ENCODE results near the gene ARL4A.
"Not testable (repeated sequence)": the region's sequence is repeated elsewhere in the genome, so short reads cannot be mapped to it uniquely, and the experiment has no call there.

ARL4A gene

DNA sequence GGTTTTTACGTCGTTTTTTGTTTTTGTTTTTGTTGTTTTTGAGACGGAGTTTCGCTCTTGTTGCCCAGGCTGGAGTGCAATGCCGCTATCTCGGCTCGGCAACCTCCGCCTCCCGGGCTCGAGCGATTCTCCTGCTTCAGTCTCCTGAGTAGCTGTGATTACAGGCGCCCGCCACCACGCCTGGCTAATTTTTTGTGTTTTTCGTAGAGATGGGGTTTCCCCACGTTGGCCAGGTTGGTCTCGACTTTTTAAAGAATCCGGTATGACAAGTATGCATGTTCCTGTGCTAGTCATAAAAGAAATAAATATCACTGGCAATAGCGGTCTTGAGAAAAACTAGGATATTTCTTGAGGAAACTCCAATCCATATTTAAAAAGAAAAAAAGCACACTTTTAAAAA, 2.7 kb upstream of the ARL4A start:
- peaks cover 25% of the 10 kb centered on the region for H3K4me1 Mint-ChIP-seq
- DNase-seq (ENCODE audit: low spot score in 2 of 2) (peak; percentile 44 to 63), ATAC-seq (ENCODE audit: low read depth) (no peak)
- H3K9me3 Mint-ChIP-seq: peaks cover 2% of the 10 kb centered on the region
- H3K4me3 Mint-ChIP-seq: peak overlapping the region; percentile 56
- peak overlapping the region; percentile 97 for H3K27ac Mint-ChIP-seq
- H3K36me3 Mint-ChIP-seq: peaks cover 5% of the 10 kb centered on the region
- H3K27me3 Mint-ChIP-seq: no peaks in the 10 kb centered on the region

DNA sequence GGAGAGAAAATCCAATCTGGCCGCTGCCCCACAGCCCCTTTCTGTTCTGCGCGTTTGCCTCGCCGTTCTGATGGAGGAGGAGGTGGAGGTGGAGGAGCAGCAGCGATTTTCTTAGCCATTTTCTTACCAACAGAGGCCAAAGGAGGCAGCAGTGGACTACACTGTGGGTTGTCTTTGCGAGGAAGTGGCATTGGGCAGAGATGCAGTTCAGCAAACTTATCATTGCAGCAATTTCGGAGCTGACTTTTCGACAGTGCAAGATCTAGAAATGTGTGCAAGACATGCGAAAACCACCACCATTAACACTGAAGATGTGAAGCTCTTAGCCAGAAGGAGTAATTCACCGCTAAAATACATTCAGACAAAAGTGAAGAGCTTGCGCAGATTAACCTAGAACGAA, 1.9 kb upstream of the ARL4A start:
- Mint-ChIP-seq H3K27ac (peak overlapping the region; percentile 97), H3K9me3 (peaks cover 2% of the 10 kb centered on the region), H3K36me3 (peaks cover 5% of the 10 kb centered on the region), H3K4me3 (peak overlapping the region; percentile 82), H3K4me1 (peaks cover 25% of the 10 kb centered on the region), H3K27me3 (no peaks in the 10 kb centered on the region)
- no peak for ATAC-seq (ENCODE audit: low read depth)
- DNase-seq (ENCODE audit: low spot score in 2 of 2): peak; percentile 19 to 22

DNA sequence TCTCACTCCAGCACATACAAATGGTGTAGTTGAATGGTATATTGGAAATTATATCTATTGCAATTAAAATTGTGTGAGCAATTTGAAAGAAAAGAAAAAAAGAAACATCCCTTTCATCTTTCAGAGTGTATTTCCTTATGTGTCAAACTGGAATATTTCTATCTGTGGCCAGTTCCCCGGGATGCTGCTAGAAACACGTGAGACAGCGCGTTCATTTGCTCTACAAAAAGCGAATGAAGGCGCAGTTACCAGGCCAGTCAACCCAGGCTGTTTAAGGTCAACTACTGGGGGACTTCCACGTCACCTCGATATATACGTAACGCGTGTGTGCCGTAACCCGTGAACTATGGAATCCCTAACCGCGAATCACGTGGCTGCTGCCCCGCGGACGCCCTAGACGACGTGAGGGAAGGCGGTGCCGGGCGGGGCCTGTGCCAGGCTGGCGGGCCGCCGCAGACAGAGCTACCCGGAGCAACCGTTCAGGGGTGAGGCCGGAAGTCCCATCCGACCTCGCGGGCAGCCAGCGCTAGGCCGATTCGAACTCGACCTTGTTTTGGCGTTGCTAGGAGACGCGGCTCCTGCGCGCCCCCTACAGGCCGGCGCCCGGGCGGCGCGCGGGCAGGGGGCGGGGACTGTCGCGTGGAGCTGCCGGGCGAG, 1.1 kb upstream of the ARL4A start:
- DNase-seq (ENCODE audit: low spot score in 2 of 2) (peak; percentile 98 to 100), ATAC-seq (ENCODE audit: low read depth) (peak; percentile 79)
- Mint-ChIP-seq H3K9me3 (peaks cover 2% of the 10 kb centered on the region), H3K4me1 (peaks cover 25% of the 10 kb centered on the region), H3K27me3 (no peaks in the 10 kb centered on the region), H3K36me3 (peaks cover 5% of the 10 kb centered on the region), H3K4me3 (peak overlapping the region; percentile 91), H3K27ac (peak overlapping the region; percentile 97)

DNA sequence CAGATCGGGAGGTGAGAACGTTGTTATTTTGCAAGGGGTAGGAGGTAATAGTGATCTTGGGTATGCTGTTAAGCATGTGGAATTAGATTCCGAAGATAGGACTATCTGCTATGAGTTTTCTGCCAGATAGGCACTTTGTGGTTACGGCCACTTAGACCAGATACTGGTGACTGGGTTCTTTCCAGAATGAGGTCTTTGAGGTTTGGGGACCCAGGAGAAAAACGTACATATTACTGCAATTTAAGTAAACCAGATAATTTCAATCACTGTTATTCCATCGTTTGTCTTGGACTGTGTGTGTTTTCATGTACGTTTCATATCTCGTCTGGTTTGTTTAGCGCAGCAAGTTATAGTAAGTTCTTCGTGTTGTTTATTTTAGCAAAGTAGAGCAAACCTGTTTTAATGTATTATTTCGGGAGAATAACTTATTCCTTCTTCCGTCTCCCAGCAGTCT, 312 bp downstream of the ARL4A start:
- ATAC-seq (ENCODE audit: low read depth) (no peak), DNase-seq (ENCODE audit: low spot score in 2 of 2) (no peak)
- Mint-ChIP-seq H3K4me1 (peaks cover 23% of the 10 kb centered on the region), H3K36me3 (peaks cover 5% of the 10 kb centered on the region), H3K27me3 (no peaks in the 10 kb centered on the region), H3K9me3 (peaks cover 2% of the 10 kb centered on the region), H3K4me3 (peak overlapping the region; percentile 91), H3K27ac (peak overlapping the region; percentile 97)

DNA sequence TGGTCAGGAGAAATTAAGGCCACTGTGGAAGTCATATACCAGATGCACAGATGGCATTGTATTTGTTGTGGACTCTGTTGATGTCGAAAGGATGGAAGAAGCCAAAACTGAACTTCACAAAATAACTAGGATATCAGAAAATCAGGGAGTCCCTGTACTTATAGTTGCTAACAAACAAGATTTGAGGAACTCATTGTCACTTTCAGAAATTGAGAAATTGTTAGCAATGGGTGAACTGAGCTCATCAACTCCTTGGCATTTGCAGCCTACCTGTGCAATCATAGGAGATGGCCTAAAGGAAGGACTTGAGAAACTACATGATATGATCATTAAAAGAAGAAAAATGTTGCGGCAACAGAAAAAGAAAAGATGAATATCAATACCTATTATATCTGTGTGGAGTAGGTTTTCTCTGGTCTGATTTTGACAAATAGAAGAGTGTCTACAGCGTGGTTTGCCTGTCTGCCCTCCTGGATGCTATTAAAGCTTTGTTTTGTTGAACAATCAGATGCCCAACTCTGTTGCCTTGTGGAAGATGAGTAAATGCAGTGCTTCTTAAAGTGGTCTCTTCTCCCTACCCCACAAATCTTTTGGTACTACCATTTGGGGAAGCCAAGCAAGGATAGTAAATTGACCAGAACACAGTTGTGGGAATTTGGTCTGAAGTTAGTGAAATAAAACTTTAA, 1.2 kb downstream of the ARL4A start:
- not testable (repeated sequence) for DNase-seq (ENCODE audit: low spot score in 2 of 2)
- H3K4me1 Mint-ChIP-seq: peaks cover 26% of the 10 kb centered on the region

DNA sequence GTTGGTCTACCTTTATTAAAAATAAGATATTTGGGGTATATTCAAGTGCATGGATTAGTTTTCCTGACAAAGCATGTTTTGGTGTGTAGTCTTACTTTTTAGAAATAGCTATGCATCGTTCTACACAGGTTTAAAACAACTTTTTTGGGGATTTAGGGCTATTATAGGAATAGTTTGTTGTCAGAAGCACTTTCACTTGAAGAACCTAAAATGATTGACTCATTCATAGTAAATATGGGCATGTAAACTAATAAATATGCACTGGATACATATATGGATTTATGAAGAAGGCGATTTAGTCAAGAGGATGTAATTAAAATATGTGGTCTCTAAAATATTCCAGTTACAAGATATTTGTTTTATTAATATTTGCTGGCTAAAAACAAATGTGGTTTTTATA, 2.0 kb downstream of the ARL4A start:
- H3K27ac Mint-ChIP-seq: no peak overlapping the region
- H3K27me3 Mint-ChIP-seq: no peaks in the 10 kb centered on the region
- peaks cover 5% of the 10 kb centered on the region for H3K36me3 Mint-ChIP-seq
- H3K4me3 Mint-ChIP-seq: no peak overlapping the region
- peaks cover 26% of the 10 kb centered on the region for H3K4me1 Mint-ChIP-seq
- DNase-seq (ENCODE audit: low spot score in 2 of 2) (no peak), ATAC-seq (ENCODE audit: low read depth) (no peak)
- H3K9me3 Mint-ChIP-seq: peaks cover 2% of the 10 kb centered on the region

More for the DNA sequence above, 1.2 kb downstream of the ARL4A start:
- ATAC-seq (ENCODE audit: low read depth); H3K27me3 Mint-ChIP-seq; H3K27ac Mint-ChIP-seq; H3K9me3 Mint-ChIP-seq; H3K36me3 Mint-ChIP-seq; H3K4me3 Mint-ChIP-seq: not testable (repeated sequence)

DNA sequence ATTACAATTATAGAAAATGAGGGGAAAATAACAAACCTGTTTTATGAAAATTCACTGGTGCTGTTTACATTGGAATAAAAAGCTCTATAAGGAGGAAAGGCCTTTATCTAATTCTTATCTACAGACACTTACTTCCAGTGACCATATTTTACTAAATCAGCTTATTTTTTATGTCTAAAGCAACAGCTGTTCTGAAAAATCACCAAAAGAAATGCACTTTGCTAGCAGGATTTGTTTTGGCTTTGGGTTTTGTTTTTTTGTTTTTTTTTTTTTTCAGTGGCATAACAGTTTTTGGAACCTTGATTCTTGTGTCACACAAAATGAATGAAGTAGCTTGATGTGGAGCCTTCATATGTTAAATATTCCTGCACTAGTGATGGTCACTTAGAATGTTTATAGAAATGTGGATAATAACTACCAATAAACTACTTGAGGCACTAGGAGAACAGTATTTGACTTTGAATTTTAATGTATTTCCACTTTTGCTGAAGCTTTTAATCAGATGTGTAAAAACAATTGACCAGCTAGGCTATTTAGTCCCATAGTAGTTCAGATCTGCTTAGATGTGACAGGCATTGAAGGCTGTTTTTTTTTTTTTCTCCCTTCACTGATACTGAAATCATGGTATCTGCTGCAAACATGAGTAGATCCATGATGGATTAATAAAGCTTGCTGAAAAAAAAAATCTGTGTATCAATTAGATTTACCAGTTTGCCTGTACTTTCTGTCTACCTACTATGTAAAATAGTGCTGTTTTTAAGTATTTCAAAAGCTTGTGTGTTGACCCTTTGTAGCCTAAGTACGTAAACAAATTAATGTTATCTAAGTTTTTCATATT, 2.8 kb downstream of the ARL4A start:
- Mint-ChIP-seq H3K27ac (no peak overlapping the region), H3K27me3 (no peaks in the 10 kb centered on the region), H3K4me1 (peaks cover 23% of the 10 kb centered on the region), H3K36me3 (peaks cover 5% of the 10 kb centered on the region), H3K9me3 (peaks cover 2% of the 10 kb centered on the region), H3K4me3 (no peak overlapping the region)
- DNase-seq (ENCODE audit: low spot score in 2 of 2): no peak
- ATAC-seq (ENCODE audit: low read depth): no peak

DNA sequence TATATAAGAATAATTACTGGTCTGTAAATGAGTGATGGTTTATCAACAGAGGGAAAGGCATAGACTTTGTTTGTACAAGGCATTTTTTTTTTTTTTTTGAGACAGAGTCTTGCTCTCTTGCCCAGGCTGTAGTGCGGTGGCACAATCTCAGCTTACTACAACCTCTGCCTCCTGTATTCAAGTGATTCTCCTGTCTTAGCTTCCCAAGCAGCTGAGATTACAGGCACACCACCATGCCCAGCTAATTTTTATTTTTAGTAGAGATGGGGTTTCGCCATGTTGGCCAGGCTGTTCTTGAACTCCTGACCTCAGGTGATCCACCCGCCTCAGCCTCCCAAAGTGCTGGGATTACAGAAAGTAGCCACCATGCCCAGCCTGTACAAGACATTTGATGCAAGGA, 4.0 kb downstream of the ARL4A start:
- not testable (repeated sequence) for DNase-seq (ENCODE audit: low spot score in 2 of 2); ATAC-seq (ENCODE audit: low read depth); H3K27me3 Mint-ChIP-seq; H3K4me3 Mint-ChIP-seq; H3K9me3 Mint-ChIP-seq; H3K36me3 Mint-ChIP-seq; H3K27ac Mint-ChIP-seq
- H3K4me1 Mint-ChIP-seq: peaks cover 18% of the 10 kb centered on the region

DNA sequence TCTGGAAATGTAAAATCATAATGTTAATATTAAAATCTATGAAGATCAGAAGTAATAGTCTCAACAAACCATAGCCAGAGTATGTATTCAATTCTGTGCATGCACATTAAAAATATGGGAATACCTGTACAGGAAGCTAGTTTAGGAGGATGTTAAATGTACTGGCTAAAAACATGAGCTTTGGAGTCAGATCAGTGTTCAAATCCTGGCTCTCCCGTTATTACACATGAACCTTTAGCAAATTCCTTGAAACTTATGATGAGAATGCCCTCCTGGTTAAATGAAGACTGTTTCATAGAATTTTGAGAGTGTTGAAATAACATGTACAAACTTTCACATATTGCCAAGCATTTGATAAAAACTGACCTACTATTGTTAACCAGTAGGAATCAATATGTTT, 4.6 kb downstream of the ARL4A start:
- no peak overlapping the region for H3K4me3 Mint-ChIP-seq
- no peak overlapping the region for H3K27ac Mint-ChIP-seq
- H3K9me3 Mint-ChIP-seq: no peaks in the 10 kb centered on the region
- peaks cover 22% of the 10 kb centered on the region for H3K4me1 Mint-ChIP-seq
- DNase-seq (ENCODE audit: low spot score in 2 of 2): no peak
- no peaks in the 10 kb centered on the region for H3K27me3 Mint-ChIP-seq
- ATAC-seq (ENCODE audit: low read depth): no peak
- H3K36me3 Mint-ChIP-seq: peaks cover 4% of the 10 kb centered on the region

DNA sequence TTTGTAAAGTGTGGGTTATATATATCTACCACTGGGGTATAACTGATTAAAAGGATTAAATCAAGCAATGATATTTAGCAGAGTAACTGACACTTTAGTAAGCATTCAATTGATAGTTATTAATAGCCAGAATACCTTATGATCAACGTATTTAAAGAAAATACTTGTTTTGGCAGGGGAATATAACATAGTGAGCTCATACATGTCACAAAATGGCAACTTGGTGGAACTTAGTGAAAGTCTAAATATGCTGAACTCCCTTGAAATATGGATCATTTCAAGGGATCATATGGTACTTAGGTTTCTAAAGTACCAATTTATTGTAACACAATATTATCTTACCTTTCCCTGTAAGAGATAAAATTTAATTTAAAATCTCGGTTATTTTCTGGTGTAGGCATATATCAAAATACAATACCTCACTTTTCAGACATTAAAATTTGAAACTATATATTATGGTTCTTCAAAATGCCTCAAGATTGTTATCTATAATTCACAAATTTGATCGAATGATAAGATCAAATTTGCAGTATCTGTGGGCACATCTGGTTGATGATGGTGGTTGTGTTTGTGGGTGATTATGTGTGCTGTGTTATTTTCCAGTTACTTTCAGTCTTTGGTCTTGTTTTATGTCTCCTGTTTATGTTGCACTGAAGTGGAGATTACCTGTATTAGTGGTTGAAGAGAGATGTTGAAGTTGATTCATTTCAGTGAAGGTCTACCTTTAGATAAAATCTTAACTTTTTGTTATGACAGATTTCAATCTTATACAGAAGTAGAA, 5.2 kb downstream of the ARL4A start:
- H3K27me3 Mint-ChIP-seq: no peaks in the 10 kb centered on the region
- H3K36me3 Mint-ChIP-seq: peaks cover 4% of the 10 kb centered on the region
- DNase-seq (ENCODE audit: low spot score in 2 of 2) (no peak), ATAC-seq (ENCODE audit: low read depth) (no peak)
- H3K9me3 Mint-ChIP-seq: no peaks in the 10 kb centered on the region
- peaks cover 20% of the 10 kb centered on the region for H3K4me1 Mint-ChIP-seq
- no peak overlapping the region for H3K4me3 Mint-ChIP-seq
- no peak overlapping the region for H3K27ac Mint-ChIP-seq

DNA sequence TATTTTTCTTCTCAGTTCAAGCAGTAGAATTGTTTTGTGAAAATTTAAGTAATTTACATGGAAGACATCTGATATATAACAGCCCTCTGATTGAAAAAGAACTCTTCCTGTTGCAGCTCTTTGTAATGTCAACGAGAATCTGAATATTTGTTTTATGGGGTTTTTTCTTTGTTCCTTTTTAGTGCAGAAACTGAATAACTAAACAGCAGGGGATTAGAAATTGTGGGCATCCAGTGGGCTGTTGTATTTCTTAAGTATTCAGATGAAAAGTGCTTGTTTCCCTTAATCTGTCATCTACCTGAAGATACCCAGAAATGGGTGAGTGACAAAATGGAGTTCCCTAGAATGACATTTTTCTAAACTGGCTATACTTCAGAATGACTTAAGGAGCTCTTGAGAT, 7.4 kb downstream of the ARL4A start:
- ATAC-seq (ENCODE audit: low read depth) (no peak), DNase-seq (ENCODE audit: low spot score in 2 of 2) (no peak)
- H3K4me3 Mint-ChIP-seq: no peak overlapping the region
- H3K4me1 Mint-ChIP-seq: peaks cover 10% of the 10 kb centered on the region
- H3K27me3 Mint-ChIP-seq: no peaks in the 10 kb centered on the region
- H3K36me3 Mint-ChIP-seq: no peaks in the 10 kb centered on the region
- H3K9me3 Mint-ChIP-seq: no peaks in the 10 kb centered on the region
- H3K27ac Mint-ChIP-seq: peak overlapping the region; percentile 35

DNA sequence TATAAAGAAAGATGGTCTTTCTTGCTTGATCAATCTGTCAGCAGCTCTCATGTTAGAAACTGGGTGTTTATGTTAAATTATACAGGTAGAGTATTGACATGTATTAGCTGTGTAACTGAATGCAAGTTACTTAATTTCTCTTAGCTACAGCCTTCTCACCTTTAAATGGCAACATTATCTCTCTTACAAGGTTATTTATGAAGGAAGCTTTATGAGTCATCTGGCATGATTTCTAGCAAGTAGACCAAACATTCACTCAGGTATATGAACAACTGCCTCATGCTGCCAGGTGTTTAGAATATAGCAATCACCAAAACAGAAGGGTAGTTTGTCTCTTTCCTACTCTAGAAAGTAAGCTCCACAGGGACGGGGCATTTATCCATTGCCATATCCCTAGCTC, 8.5 kb downstream of the ARL4A start:
- DNase-seq (ENCODE audit: low spot score in 2 of 2) (no peak), ATAC-seq (ENCODE audit: low read depth) (no peak)
- Mint-ChIP-seq H3K36me3 (no peaks in the 10 kb centered on the region), H3K9me3 (no peaks in the 10 kb centered on the region), H3K27ac (no peak overlapping the region), H3K4me3 (no peak overlapping the region), H3K4me1 (peaks cover 10% of the 10 kb centered on the region), H3K27me3 (no peaks in the 10 kb centered on the region)

DNA sequence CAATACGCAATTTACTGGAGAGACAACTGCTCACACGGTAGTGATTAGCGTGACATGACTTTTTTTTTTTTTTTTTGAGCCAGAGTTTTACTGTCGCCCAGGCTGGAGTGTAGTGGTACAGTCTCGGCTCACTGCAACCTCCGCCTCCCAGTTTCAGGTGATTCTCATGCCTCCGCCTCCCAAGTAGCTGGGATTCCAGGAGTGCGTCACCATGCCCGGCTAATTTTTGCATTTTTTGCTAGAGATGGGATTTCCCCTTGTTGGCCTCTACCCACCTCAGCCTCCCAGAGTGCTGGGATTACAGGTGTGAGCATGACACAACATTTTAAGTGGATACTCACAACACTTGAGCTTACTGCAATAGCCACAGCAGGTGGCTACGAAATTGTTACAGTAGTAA, 11.9 kb downstream of the ARL4A start:
- no peaks in the 10 kb centered on the region for H3K27me3 Mint-ChIP-seq
- peaks cover 3% of the 10 kb centered on the region for H3K36me3 Mint-ChIP-seq
- no peak overlapping the region for H3K4me3 Mint-ChIP-seq
- H3K27ac Mint-ChIP-seq: no peak overlapping the region
- ATAC-seq (ENCODE audit: low read depth) (no peak), DNase-seq (ENCODE audit: low spot score in 2 of 2) (no peak)
- H3K4me1 Mint-ChIP-seq: peaks cover 7% of the 10 kb centered on the region
- peaks cover 2% of the 10 kb centered on the region for H3K9me3 Mint-ChIP-seq
